SKM-1 (cell line): ENCODE data around the gene MTAP.

ENCODE experiments used
- DNase-seq: peaks from one replicate; lab custom pipeline; 2025; ENCODE audit not compliant: unreplicated experiment; lab: John Stamatoyannopoulos, UW

MTAP gene

GRCh38 chr9:21969011-21969940 lies 166.8 kb downstream of the MTAP start:
- DNase-seq = no peak

DNA sequence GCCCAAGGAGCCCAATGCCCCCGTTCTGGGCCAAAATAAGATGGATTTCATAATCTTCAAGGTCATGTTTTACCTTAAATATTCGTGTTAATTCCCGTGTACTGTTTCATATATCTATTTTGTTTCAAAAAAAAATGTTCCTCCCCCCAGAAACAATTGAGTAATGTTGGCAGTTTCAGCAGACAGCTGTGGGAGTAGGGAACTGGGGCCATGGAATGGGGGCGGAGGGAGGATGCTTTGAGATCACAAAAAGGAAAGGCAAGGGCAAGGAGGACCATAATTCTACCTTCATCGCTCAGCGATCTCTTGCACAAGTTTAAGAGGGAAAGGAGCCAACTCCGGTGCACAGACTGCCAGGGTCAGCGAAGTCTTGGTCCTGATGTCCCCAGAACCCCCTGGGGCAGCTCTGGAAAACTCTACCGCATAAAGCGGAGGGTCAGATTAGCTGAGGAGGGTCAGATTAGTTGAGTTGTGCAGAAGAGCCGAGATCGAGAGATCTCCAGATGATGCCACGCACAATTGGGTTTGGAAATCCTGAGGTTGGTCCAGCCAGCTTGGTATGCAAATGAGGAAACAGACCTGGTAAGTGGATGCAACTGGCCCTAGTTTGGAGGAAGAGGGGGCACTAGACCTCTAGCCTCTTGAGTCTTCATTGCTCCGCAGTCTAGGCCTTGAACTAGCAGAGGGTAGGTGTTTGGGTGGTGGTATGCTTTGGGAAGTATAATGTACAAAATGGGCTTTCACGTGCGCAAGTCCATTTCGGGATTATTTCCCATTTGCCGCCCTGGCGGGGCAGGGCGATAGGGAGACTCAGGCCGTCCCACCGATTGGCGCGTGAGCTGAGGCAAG lies 167.7 kb downstream of the MTAP start:
- no peak for DNase-seq

GRCh38 chr9:21970800-21971640 lies 168.6 kb downstream of the MTAP start:
- no peak for DNase-seq

DNA sequence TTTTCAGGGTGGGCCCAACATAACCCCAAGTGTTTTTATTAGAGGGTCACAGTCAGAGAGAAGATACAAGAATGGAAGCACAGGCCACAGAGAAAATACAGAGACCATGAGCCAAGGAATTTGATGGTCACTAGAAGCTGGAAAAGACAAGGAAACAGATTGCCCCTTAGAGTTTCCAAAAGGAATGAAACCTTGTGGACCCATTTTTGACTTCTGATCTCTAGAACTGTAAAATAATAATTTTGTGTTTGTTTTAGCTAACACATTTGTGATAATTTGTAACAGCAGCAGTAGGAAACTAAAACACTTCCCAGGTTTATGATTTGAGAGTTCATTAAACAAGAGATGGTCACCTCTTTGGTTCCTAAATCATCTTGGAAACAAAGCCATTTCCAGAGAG lies 169.9 kb downstream of the MTAP start:
- DNase-seq = no peak

DNA sequence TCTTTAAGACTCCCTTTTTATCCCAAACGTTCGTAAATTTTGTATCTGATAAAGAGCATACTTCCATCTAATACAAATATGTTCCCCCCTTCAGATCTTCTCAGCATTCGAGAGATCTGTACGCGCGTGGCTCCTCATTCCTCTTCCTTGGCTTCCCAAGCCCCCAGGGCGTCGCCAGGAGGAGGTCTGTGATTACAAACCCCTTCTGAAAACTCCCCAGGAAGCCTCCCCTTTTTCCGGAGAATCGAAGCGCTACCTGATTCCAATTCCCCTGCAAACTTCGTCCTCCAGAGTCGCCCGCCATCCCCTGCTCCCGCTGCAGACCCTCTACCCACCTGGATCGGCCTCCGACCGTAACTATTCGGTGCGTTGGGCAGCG lies 171.9 kb downstream of the MTAP start:
- DNase-seq = no peak

DNA sequence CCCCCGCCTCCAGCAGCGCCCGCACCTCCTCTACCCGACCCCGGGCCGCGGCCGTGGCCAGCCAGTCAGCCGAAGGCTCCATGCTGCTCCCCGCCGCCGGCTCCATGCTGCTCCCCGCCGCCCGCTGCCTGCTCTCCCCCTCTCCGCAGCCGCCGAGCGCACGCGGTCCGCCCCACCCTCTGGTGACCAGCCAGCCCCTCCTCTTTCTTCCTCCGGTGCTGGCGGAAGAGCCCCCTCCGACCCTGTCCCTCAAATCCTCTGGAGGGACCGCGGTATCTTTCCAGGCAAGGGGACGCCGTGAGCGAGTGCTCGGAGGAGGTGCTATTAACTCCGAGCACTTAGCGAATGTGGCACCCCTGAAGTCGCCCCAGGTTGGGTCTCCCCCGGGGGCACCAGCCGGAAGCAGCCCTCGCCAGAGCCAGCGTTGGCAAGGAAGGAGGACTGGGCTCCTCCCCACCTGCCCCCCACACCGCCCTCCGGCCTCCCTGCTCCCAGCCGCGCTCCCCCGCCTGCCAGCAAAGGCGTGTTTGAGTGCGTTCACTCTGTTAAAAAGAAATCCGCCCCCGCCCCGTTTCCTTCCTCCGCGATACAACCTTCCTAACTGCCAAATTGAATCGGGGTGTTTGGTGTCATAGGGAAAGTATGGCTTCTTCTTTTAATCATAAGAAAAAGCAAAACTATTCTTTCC lies 172.4 kb downstream of the MTAP start:
- DNase-seq = no peak

GRCh38 chr9:21976334-21976875 lies 174.0 kb downstream of the MTAP start:
- DNase-seq = no peak

- DNase-seq = no peak
Measured at GRCh38 chr9:21982391-21982790, 180.0 kb downstream of the MTAP start.

DNA sequence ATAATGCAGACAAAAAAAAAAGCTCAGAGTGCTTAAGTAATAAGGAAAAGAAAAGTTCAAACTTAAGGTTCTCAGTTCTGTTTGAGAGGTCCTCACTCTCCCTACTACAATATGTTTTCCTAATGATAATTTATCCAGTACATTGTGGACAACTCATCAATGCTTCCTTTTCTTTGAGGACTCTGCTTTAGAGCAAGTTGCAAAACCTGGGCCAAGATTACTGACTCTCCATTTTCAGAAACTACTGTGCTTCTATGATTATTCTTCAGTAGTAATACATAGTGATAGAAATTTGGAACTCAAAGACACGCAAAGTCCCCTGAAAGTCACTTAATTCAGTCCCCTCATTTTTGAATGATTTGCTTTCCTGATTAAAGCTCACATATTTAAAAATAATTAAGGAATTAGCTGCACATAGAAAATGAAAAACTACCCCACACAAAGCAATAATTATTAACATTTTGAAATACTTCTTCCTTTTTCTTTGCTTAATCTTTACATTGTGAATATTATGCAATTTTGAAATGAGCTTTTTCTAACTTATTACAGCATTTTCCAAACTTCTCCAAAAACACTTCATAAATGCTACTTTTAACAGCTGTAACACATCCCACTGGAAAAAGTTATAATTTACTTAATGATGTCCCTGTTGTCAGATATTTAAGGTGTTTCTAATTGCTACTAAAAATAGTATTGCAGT lies 180.6 kb downstream of the MTAP start:
- DNase-seq = no peak

- DNase-seq = no peak
Measured at GRCh38 chr9:21983561-21983935, 181.1 kb downstream of the MTAP start.

GRCh38 chr9:21984101-21984500 lies 181.7 kb downstream of the MTAP start:
- no peak for DNase-seq

GRCh38 chr9:21985964-21986667 lies 183.7 kb downstream of the MTAP start:
- DNase-seq = no peak
